B cell (primary cell): ENCODE results near the gene PSRC1. TPM values are rescaled to one million over a fixed set of nuclear protein-coding genes. Genes with fewer than 3 reads are reported as not detected.
"Not testable (repeated sequence)": the region's sequence is repeated elsewhere in the genome, so short reads cannot be mapped to it uniquely, and the experiment has no call there.

Source experiments
- ATAC-seq: fragments of 200-7000 bp; cut with Tn5 transposase; one replicate; pipeline ENCODE4 v1.10.0; 2021; ENCODE audit warnings: low read depth, mild to moderate bottlenecking, moderate number of reproducible peaks, moderate library complexity
- CTCF ChIA-PET: fragments of 350-600 bp; sonication (Branson Sonifier 250); formaldehyde crosslinking; loops from one replicate; lab custom pipeline; 2021; ENCODE audit warnings: antibody characterized with exemption, inconsistent platforms; lab: Charles Lee
- POLR2A ChIA-PET: fragments of 350-600 bp; sonication (Branson Sonifier 250); formaldehyde crosslinking; loops from one replicate; lab custom pipeline; 2021; ENCODE audit warnings: antibody characterized with exemption; lab: Charles Lee
- DNase-seq: peaks from one replicate; pipeline ENCODE4 v3.0.0; 2013
- H2AFZ ChIP-seq: 2 replicates; pipeline ENCODE4 v1.6.1; 2012; ENCODE audit warnings: mild to moderate bottlenecking, low read depth, low read length; ENCODE audit not compliant: insufficient read depth, poor library complexity, severe bottlenecking
- H3K27ac ChIP-seq, 2 donors: 1 replicate in 1 of 2; 2 replicates in 1 of 2; pipeline ENCODE4 v1.5.1; 2012 to 2013; ENCODE audit warnings: low read length in 2 of 2, mild to moderate bottlenecking in 2 of 2, moderate library complexity in 1 of 2
- H3K27me3 ChIP-seq, 4 experiments: fragments of 200-600 bp in 1 of 4; sonication (generic) in 1 of 4; replicated peaks in 1 of 4; 1 replicate in 2 of 4; 2 replicates in 2 of 4; pipeline versions ENCODE4 v1.6.1 to v1.7.0; 2013 to 2016; ENCODE audit warnings: low read length in 3 of 4, mild to moderate bottlenecking in 2 of 4, mixed read lengths in 1 of 4, moderate library complexity in 1 of 4; ENCODE audit not compliant: insufficient read depth in 4 of 4, control insufficient read depth in 3 of 4; ENCODE audit errors: control extremely low read depth in 1 of 4
- H3K36me3 ChIP-seq, 2 experiments: replicated peaks in 1 of 2; 1 replicate in 1 of 2; 2 replicates in 1 of 2; pipeline versions ENCODE4 v1.6.1 to v1.7.1; 2013; ENCODE audit warnings: low read length in 1 of 2; ENCODE audit not compliant: insufficient read depth in 2 of 2, control insufficient read depth in 1 of 2; ENCODE audit errors: control extremely low read depth in 1 of 2, extremely low read depth in 1 of 2
- H3K4me1 ChIP-seq, 2 donors: fragments of 200-600 bp in 1 of 2; sonication (generic) in 1 of 2; 1 replicate in 1 of 2; 2 replicates in 1 of 2; pipeline versions ENCODE4 v1.5.1 to v1.6.1; 2013 to 2017; ENCODE audit warnings: low read length in 2 of 2; ENCODE audit not compliant: control insufficient read depth in 2 of 2, insufficient read depth in 2 of 2
- H3K4me2 ChIP-seq: replicated peaks from 2 replicates; pipeline ENCODE3; 2012; ENCODE audit warnings: mild to moderate bottlenecking, low read depth, low read length; ENCODE audit not compliant: poor library complexity, severe bottlenecking
- H3K4me3 ChIP-seq, 5 experiments: fragments of 200-600 bp in 1 of 5; sonication (generic) in 1 of 5; 1 replicate in 3 of 5; 2 replicates in 2 of 5; pipeline versions ENCODE4 v1.5.1 to v1.7.0; 2011 to 2016; ENCODE audit warnings: low read length in 4 of 5, mild to moderate bottlenecking in 4 of 5, low read depth in 2 of 5, control low read depth in 1 of 5, moderate library complexity in 1 of 5; ENCODE audit not compliant: insufficient read depth in 1 of 5; ENCODE audit errors: control extremely low read depth in 1 of 5, extremely low read depth in 1 of 5
- H3K79me2 ChIP-seq: fragments of 200-600 bp; sonication (generic); one replicate; pipeline ENCODE4 v1.6.0; 2016; ENCODE audit warnings: low read length; ENCODE audit not compliant: control insufficient read depth, insufficient read depth
- H3K9ac ChIP-seq: fragments of 200-600 bp; sonication (generic); 2 replicates; pipeline ENCODE4 v1.6.1; 2017; ENCODE audit warnings: mild to moderate bottlenecking, low read length, moderate library complexity
- H3K9me3 ChIP-seq, 3 donors: one replicate each; pipeline versions ENCODE4 v1.6.1 to v1.7.1; 2013; ENCODE audit warnings: low read length in 2 of 3; ENCODE audit not compliant: control insufficient read depth in 2 of 3, insufficient read depth in 1 of 3; ENCODE audit errors: control extremely low read depth in 1 of 3
- H4K20me1 ChIP-seq: 2 replicates; pipeline ENCODE4 v1.6.0; 2012; ENCODE audit warnings: mild to moderate bottlenecking, low read length; ENCODE audit not compliant: insufficient read depth, control insufficient read depth, poor library complexity, severe bottlenecking
- H3K27ac Mint-ChIP-seq: one replicate; pipeline ENCODE4 v1.8.0; 2021; ENCODE audit warnings: mixed read lengths
- H3K27me3 Mint-ChIP-seq: one replicate; pipeline ENCODE4 v1.8.0; 2021; ENCODE audit warnings: mixed read lengths
- H3K4me1 Mint-ChIP-seq: one replicate; pipeline ENCODE4 v1.8.0; 2021; ENCODE audit warnings: mixed read lengths
- H3K4me3 Mint-ChIP-seq: one replicate; pipeline ENCODE4 v1.8.0; 2021; ENCODE audit warnings: mixed read lengths
- H3K9me3 Mint-ChIP-seq: one replicate; pipeline ENCODE4 v1.8.0; 2022; ENCODE audit warnings: mixed read lengths; ENCODE audit not compliant: insufficient read depth
- EZH2 ChIP-seq: IDR thresholded peaks from 2 replicates; pipeline ENCODE4 v1.6.1; 2012; ENCODE audit warnings: borderline replicate concordance, low read depth, mild to moderate bottlenecking, moderate library complexity, low read length; ENCODE audit not compliant: insufficient read depth, poor library complexity, severe bottlenecking
- WGBS: methylation state at CpG from one replicate; pipeline ENCODE4 v1.1.5; 2013; ENCODE audit warnings: missing lambda C conversion rate; ENCODE audit not compliant: insufficient coverage; 5-methylcytosine and 5-hydroxymethylcytosine counted together
- intact Hi-C: fragments of 100-400 bp; cut with micrococcal nuclease; formaldehyde crosslinking; loops from one replicate; pipeline ENCODE4 v1.10.0; 2022
- polyA plus RNA-seq: library from polyadenylated mRNA; depleted of rRNA; stranded (reverse); fragments of >200 nt; gene quantifications from 2 replicates; pipeline ENCODE4 v1.2.3, GENCODE V29; 2012
- total RNA-seq, 2 donors: library from RNA; stranded (reverse); fragments of 120-200 nt in 1 of 2; gene quantifications; 1 replicate in 1 of 2; 2 replicates in 1 of 2; pipeline versions ENCODE4 v1.2.3 to v1.2.4, GENCODE V29; 2013 to 2022
- TF ChIP-seq, protein P1 (sequence below): fragments of 200-600 bp; IDR thresholded peaks from one replicate; pipeline ENCODE4 v1.8.0; 2022; ENCODE audit warnings: antibody characterized with exemption, mild to moderate bottlenecking

PSRC1 gene
- total and polyA plus RNA-seq, 2 donors (not counting 1 experiment from before 2014, with no cell fraction given): 0.25 TPM; not detected in 1

DNA sequence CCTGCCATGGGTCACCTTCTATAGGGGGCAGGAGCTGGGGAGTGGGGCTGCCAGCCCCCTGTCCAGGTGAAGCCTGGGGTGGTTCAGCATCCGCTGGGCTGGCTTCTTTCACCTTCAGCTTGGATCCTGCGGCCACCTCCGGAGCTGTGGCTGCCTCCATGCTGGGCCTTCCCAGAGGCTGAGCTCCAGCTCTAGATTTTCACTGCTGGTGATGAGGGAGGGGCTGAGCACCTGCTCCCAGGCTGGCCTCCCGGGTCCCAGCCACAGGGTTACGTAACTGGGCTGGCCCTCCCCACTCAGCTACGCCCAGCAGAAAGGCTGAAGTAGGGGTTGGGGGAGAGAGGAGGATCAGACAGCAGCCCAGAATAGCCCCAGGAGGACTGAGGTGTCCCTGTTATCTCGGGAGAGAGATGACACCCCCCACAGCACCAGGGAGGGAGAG, 23.9 kb upstream of the PSRC1 start, which contains the start of gene MYBPHL:
MYBPHL (minus strand) TSS at position 180 of the 442 bp plus-strand sequence; CDS start at position 160, 20 bp downstream.
- H3K9me3 ChIP-seq: no peaks in the 10 kb centered on the region
- H3K27ac ChIP-seq: peak within 1 kb of the TSS; percentile 36 to 55
- Mint-ChIP-seq H3K27me3 (no peaks in the 10 kb centered on the region), H3K9me3 (no peaks in the 10 kb centered on the region), H3K27ac (peak within 1 kb of the TSS; percentile 75), H3K4me1 (peaks cover 14% of the 10 kb centered on the region), H3K4me3 (peak within 1 kb of the TSS; percentile 62)
- POLR2A ChIA-PET: no interaction called here
- H3K4me1 ChIP-seq: peaks cover 19 to 20% of the 10 kb centered on the region in 2 donors
- no peaks in the 10 kb centered on the region for H3K79me2 ChIP-seq
- H3K4me3 ChIP-seq: peak within 1 kb of the TSS in 3 of 5 experiments; percentile 15 to 41 (median 27)
- peak within 1 kb of the TSS; percentile 72 for H2AFZ ChIP-seq
- peak within 1 kb of the TSS; percentile 71 for H3K4me2 ChIP-seq
- intact Hi-C loops: loop anchor here (1.0 kb wide), 1 partner anchor 24 kb away; the partner anchor contains the start of gene PSRC1
- no peaks in the 10 kb centered on the region for H4K20me1 ChIP-seq
- DNase-seq: no peak
- 95% methylated on average over 3 of the region's 7 CpGs for WGBS
- TF ChIP-seq, protein P1, sequence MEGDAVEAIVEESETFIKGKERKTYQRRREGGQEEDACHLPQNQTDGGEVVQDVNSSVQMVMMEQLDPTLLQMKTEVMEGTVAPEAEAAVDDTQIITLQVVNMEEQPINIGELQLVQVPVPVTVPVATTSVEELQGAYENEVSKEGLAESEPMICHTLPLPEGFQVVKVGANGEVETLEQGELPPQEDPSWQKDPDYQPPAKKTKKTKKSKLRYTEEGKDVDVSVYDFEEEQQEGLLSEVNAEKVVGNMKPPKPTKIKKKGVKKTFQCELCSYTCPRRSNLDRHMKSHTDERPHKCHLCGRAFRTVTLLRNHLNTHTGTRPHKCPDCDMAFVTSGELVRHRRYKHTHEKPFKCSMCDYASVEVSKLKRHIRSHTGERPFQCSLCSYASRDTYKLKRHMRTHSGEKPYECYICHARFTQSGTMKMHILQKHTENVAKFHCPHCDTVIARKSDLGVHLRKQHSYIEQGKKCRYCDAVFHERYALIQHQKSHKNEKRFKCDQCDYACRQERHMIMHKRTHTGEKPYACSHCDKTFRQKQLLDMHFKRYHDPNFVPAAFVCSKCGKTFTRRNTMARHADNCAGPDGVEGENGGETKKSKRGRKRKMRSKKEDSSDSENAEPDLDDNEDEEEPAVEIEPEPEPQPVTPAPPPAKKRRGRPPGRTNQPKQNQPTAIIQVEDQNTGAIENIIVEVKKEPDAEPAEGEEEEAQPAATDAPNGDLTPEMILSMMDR: no peak
- no peak for TF ChIP-seq EZH2
- no peak for ATAC-seq
- H3K9ac ChIP-seq: peak within 1 kb of the TSS; percentile 46
- peaks cover 0 to 18% (median 11%) of the 10 kb centered on the region in 4 experiments for H3K27me3 ChIP-seq
- CTCF ChIA-PET: interaction anchor here (1.2 to 5.1 kb wide), 5 partner anchors 10 to 92 kb away, joined by 3 to 27 read pairs (median 6); partner anchors contain the start of gene SORT1
- H3K36me3 ChIP-seq: no peaks in the 10 kb centered on the region

DNA sequence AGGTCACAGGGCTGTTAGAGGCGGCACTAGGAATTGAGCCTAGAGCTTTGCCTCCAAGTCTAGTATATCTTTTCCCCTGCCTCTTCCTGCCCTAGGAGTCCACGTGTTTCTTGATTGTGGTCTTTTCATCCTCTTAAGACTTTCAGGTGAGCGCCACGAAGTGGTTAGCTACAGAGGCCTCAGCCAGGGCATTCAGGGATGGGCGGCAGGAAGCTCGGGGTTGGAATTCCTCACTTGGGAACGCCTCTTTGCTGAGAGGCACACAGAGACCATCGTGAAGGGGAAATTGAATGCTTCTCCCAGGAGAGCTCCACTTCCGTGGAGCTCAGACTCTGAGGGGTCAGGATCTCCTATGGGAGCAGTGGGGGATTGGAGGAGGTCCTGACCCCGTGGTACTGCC, 23.0 kb upstream of the PSRC1 start:
- H3K4me3 Mint-ChIP-seq, intact Hi-C loops, H2AFZ ChIP-seq, H3K27ac Mint-ChIP-seq, H3K4me3 ChIP-seq, H3K4me2 ChIP-seq, H3K9me3 Mint-ChIP-seq, H4K20me1 ChIP-seq, H3K27ac ChIP-seq, DNase-seq, H3K36me3 ChIP-seq, POLR2A ChIA-PET, ATAC-seq, H3K79me2 ChIP-seq, H3K27me3 Mint-ChIP-seq, H3K9me3 ChIP-seq, H3K9ac ChIP-seq: not testable (repeated sequence)
- CTCF ChIA-PET: interaction anchor here (4.2 to 5.1 kb wide), 2 partner anchors 28 to 93 kb away, joined by 27 read pairs; partner anchors contain the start of gene SORT1
- Histone ChIP-seq H3K27me3 (peaks cover 0 to 22% (median 11%) of the 10 kb centered on the region in 4 experiments), H3K4me1 (peaks cover 19 to 20% of the 10 kb centered on the region in 2 donors)
- peaks cover 14% of the 10 kb centered on the region for H3K4me1 Mint-ChIP-seq
- 94% methylated on average over 6 of the region's 10 CpGs for WGBS
